ENCODE measurements around the gene STBD1.

DNA sequence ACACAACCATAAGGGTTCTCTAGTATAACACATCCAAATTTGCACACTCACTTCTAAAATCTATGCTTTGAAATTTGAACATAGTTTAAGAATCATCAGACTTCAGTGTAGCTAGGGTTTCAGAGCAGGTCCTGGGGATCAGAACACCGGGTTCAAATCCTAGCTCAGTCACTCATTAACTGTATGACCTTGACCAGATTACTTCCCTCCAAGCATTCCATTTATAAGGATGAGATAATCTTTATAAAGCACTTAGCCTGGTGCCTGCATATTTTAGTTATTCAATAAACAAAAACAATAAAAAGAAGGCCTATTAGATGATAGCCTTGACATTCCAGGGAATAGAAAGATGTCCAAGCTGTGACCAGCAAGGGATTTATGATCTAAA lies 4.8 kb upstream of the STBD1 start:
- TF ChIP-seq, protein P1, sequence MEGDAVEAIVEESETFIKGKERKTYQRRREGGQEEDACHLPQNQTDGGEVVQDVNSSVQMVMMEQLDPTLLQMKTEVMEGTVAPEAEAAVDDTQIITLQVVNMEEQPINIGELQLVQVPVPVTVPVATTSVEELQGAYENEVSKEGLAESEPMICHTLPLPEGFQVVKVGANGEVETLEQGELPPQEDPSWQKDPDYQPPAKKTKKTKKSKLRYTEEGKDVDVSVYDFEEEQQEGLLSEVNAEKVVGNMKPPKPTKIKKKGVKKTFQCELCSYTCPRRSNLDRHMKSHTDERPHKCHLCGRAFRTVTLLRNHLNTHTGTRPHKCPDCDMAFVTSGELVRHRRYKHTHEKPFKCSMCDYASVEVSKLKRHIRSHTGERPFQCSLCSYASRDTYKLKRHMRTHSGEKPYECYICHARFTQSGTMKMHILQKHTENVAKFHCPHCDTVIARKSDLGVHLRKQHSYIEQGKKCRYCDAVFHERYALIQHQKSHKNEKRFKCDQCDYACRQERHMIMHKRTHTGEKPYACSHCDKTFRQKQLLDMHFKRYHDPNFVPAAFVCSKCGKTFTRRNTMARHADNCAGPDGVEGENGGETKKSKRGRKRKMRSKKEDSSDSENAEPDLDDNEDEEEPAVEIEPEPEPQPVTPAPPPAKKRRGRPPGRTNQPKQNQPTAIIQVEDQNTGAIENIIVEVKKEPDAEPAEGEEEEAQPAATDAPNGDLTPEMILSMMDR (conservative IDR thresholded peaks at IDR 0.05), result no peak
- TF ChIP-seq ZFX (IDR thresholded peaks at IDR 0.05), result no peak

All from C4-2B (cell line).